Upper lobe of left lung (tissue), 6 donors: ENCODE measurements around the gene CYTH3. TPM values are rescaled to one million over a fixed set of nuclear protein-coding genes. Genes with fewer than 3 reads are reported as not detected.

Experiments
- ATAC-seq, 2 donors: fragments of 200-7000 bp; cut with Tn5 transposase; one replicate each; pipeline ENCODE4 v1.9.1; 2022; ENCODE audit warnings: mild to moderate bottlenecking in 2 of 2, moderate library complexity in 2 of 2; ENCODE audit not compliant: low FRiP score in 2 of 2
- DNase-seq, 2 donors: peaks; one replicate each; pipeline ENCODE4 v3.0.0-alpha.2; 2019 to 2020
- H3K27ac ChIP-seq, 4 donors: fragments of 200-600 bp; sonication (generic); one replicate each; pipeline ENCODE4 v1.5.1; 2016 to 2019
- H3K27me3 ChIP-seq, 4 donors: fragments of 200-600 bp; sonication (generic); one replicate each; pipeline ENCODE4 v1.5.1; 2017 to 2019
- H3K36me3 ChIP-seq, 4 donors: fragments of 200-600 bp; sonication (generic); one replicate each; pipeline ENCODE4 v1.5.1; 2016 to 2019
- H3K4me1 ChIP-seq, 4 donors: fragments of 200-600 bp; sonication (generic); one replicate each; pipeline ENCODE4 v1.5.1; 2018 to 2019
- H3K4me3 ChIP-seq, 4 donors: fragments of 200-600 bp; sonication (generic); one replicate each; pipeline ENCODE4 v1.5.1; 2017 to 2019; ENCODE audit warnings: mild to moderate bottlenecking in 2 of 4, moderate library complexity in 1 of 4
- H3K9me3 ChIP-seq, 4 donors: fragments of 200-600 bp; sonication (generic); one replicate each; pipeline ENCODE4 v1.5.1; 2018 to 2019
- EP300 ChIP-seq, 4 donors: sonication (generic); formaldehyde crosslinking; IDR thresholded peaks; one replicate each; pipeline ENCODE4 v1.5.1; 2017; ENCODE audit warnings: antibody characterized with exemption in 4 of 4, control low read depth in 2 of 4
- POLR2A ChIP-seq, 4 donors: fragments of 450-650 bp; IDR thresholded peaks; one replicate each; pipeline ENCODE4 v1.5.1; 2016 to 2017; ENCODE audit warnings: antibody characterized with exemption in 4 of 4, mild to moderate bottlenecking in 2 of 4
- POLR2AphosphoS5 ChIP-seq, 2 donors: sonication (generic); formaldehyde crosslinking; IDR thresholded peaks; one replicate each; pipeline ENCODE4 v1.5.1; 2017; ENCODE audit warnings: antibody characterized with exemption in 2 of 2
- WGBS, 2 donors: methylation state at CpG; one replicate each; pipeline ENCODE4 v1.1.5; 2017 to 2018; 5-methylcytosine and 5-hydroxymethylcytosine counted together
- total RNA-seq, 6 donors: library from RNA; depleted of rRNA in 4 of 6; stranded (reverse); fragments of >200 nt in 4 of 6; gene quantifications; one replicate each; pipeline versions ENCODE4 v1.1.0 to v1.2.1, GENCODE V29; 2016 to 2021
- TF ChIP-seq, protein P1 (sequence below), 6 experiments: fragments of 450-650 bp in 4 of 6; fragments of 200-600 bp in 2 of 6; sonication (generic) in 2 of 6; IDR thresholded peaks; one replicate each; pipeline ENCODE4 v1.5.1; 2016 to 2019; ENCODE audit warnings: antibody characterized with exemption in 6 of 6
- donor health status: DM: no; HTN: no; CAD: no; lungs with moderate emphysema.
- donor health status: DM: no; HTN: yes; CAD: no; lungs with severe emphysema.

The CYTH3 gene
- total RNA-seq, 6 donors from 2014 or later, result 24.2 to 76.5 (median 32.9) TPM

DNA sequence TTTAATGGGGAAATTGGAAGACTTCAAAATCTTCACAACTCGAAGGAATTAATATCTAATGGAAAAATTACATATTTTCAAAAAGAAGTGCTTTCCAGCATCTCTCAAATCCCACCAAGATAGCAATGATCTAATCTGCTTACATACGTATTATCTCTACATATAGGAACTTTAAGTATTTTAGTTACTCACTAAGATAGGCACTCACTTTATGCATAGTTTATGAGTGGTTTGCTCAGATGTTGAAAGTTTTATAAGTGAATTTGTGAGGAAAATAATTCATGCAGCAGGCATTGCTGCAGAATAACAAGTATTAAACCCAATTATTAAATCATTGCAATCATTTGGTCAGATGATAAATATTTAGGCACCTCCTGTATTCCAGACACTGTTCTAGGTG lies 2.3 kb upstream of the CYTH3 start:
- no peaks in the 10 kb centered on the region for H3K36me3 ChIP-seq
- ATAC-seq (no peak), DNase-seq (no peak)
- H3K27ac ChIP-seq, result no peak overlapping the region
- TF ChIP-seq, protein P1, sequence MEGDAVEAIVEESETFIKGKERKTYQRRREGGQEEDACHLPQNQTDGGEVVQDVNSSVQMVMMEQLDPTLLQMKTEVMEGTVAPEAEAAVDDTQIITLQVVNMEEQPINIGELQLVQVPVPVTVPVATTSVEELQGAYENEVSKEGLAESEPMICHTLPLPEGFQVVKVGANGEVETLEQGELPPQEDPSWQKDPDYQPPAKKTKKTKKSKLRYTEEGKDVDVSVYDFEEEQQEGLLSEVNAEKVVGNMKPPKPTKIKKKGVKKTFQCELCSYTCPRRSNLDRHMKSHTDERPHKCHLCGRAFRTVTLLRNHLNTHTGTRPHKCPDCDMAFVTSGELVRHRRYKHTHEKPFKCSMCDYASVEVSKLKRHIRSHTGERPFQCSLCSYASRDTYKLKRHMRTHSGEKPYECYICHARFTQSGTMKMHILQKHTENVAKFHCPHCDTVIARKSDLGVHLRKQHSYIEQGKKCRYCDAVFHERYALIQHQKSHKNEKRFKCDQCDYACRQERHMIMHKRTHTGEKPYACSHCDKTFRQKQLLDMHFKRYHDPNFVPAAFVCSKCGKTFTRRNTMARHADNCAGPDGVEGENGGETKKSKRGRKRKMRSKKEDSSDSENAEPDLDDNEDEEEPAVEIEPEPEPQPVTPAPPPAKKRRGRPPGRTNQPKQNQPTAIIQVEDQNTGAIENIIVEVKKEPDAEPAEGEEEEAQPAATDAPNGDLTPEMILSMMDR (IDR thresholded peaks at IDR 0.05), result no peak
- TF ChIP-seq POLR2AphosphoS5 (IDR thresholded peaks at IDR 0.05) (no peak), POLR2A (IDR thresholded peaks at IDR 0.05) (no peak), EP300 (IDR thresholded peaks at IDR 0.05) (no peak)
- H3K9me3 ChIP-seq, result no peaks in the 10 kb centered on the region
- H3K4me1 ChIP-seq, result peaks cover 4 to 19% (median 14%) of the 10 kb centered on the region in 4 donors
- H3K27me3 ChIP-seq, result no peaks in the 10 kb centered on the region
- no peak overlapping the region for H3K4me3 ChIP-seq
- 77 to 85% methylated on average over 2 of the region's 2 CpGs for WGBS, 2 donors

DNA sequence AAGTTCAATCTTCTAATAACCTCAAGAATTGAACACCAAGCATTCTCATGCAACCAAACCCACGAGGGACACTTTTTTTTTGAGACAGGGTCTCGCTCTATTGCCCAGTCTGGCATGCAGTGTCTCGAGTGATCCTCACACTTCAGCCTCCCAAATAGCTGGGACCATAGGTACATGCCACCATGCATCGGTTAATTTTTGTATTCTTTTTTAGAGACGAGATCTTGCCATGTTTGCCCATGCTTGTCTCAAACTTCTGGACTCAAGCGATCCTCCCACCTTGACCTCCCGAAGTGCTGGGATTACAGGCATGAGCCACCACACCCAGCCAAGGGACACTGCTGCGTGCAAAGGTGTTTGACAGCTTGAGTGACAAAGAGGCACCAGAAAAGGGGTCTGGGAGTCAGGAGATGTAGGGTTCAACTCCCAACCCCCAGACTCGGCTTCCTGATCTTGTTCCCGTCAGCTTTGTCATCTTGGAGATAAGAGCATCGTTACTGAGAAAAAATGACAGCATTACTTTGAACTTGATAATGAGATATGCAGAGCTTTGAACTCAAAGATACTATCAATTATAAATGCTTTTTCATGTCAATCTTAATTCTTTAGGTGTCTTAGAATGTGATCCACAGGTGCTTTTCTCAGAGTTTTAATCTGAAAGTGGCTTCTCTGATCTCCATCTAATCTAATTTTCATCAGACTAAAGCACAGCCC lies 1.6 kb upstream of the CYTH3 start:
- no peaks in the 10 kb centered on the region for H3K27me3 ChIP-seq
- TF ChIP-seq POLR2AphosphoS5 (IDR thresholded peaks at IDR 0.05), result no peak
- no peak for TF ChIP-seq EP300 (IDR thresholded peaks at IDR 0.05)
- ATAC-seq (no peak), DNase-seq (no peak)
- H3K4me1 ChIP-seq, result peaks cover 6 to 25% (median 20%) of the 10 kb centered on the region in 4 donors
- no peaks in the 10 kb centered on the region for H3K36me3 ChIP-seq
- 88% methylated on average over 11 of the region's 11 CpGs for WGBS, 2 donors
- no peaks in the 10 kb centered on the region for H3K9me3 ChIP-seq
- no peak overlapping the region for H3K27ac ChIP-seq
- H3K4me3 ChIP-seq, result no peak overlapping the region

DNA sequence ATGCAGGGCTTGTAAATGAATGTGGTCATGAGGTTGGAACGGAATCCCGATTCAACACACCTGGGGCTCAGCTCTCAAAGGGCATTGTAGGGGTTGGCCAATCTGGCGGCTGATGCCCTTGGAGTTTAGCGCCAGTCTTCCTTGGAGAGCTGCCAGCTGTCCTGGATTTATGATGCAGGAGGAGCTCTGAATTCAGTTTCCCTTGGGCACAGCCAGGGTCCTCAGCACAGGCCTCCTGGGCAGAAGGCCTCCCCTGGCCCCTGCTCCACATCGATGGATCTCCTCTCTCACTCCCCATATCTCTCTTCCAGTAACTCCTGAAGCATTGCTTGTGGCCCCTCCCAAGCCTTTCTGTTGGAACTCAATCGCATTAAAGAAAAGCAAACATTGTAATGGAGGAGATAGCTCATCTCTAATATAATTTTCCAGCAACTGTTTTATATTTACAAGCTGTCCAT lies 985 bp upstream of the CYTH3 start:
- DNase-seq, result no peak
- Histone ChIP-seq H3K27ac (no peak overlapping the region), H3K4me1 (peaks cover 11 to 31% (median 24%) of the 10 kb centered on the region in 4 donors), H3K36me3 (no peaks in the 10 kb centered on the region), H3K27me3 (no peaks in the 10 kb centered on the region), H3K9me3 (no peaks in the 10 kb centered on the region), H3K4me3 (no peak overlapping the region)
- ATAC-seq, result no peak
- WGBS, 2 donors, result 86 to 98% methylated on average over 4 to 6 of the region's 6 CpGs
- TF ChIP-seq POLR2AphosphoS5 (IDR thresholded peaks at IDR 0.05) (no peak), EP300 (IDR thresholded peaks at IDR 0.05) (no peak), POLR2A (IDR thresholded peaks at IDR 0.05) (no peak)
- TF ChIP-seq, protein P1 (IDR thresholded peaks at IDR 0.05), result no peak

DNA sequence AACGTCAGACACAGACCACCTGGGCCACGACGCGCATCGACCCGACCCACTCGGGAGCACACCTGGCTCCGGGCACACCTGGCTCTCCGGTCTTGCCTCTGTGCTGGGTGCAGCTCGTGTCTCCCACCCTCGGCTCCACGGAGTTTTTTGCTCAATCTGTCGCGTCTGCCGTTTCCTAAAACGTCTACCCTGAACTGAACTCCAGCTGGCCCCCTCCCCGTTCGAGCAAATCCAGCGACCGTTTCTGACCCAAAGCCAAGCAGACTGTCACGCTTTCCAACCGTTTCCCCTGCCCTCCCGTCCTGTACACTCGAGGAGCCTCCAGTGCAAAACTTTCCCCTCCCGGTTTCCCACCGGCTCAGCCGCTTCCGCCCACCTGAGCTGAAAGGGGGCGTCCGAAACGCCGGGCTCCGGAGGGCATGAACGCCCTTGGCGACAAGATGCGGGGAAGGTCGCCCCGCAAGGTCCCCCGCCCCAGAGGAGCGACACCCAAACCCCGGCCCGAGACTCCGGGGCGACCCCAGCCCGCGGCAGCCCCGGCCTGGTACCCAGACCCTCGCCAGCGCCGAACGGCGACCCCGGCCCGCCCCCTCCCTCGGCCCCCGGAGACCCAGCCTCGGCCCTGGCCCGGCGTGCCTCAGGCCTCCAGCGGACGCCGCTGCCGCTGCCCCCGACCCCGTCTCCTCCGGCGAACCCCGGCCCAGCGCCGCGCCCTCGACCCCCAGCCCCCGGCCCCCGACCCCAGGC lies 557 bp downstream of the CYTH3 start:
- TF ChIP-seq EP300 (IDR thresholded peaks at IDR 0.05) (no peak), POLR2AphosphoS5 (IDR thresholded peaks at IDR 0.05) (peak in 1 of 2 donors; percentile 12)
- H3K4me3 ChIP-seq, result peak overlapping the region; percentile 92 to 98 (median 94)
- peak in 1 of 2 donors; percentile 89 for DNase-seq
- H3K27me3 ChIP-seq, result no peaks in the 10 kb centered on the region
- no peaks in the 10 kb centered on the region for H3K9me3 ChIP-seq
- 0 to 3% methylated on average over 27 to 28 of the region's 74 CpGs for WGBS, 2 donors
- peak in 1 of 2 donors; percentile 34 for ATAC-seq
- H3K27ac ChIP-seq, result peak overlapping the region; percentile 78 to 90 (median 80)
- H3K4me1 ChIP-seq, result peaks cover 11 to 36% (median 24%) of the 10 kb centered on the region in 4 donors
- H3K36me3 ChIP-seq, result no peaks in the 10 kb centered on the region

DNA sequence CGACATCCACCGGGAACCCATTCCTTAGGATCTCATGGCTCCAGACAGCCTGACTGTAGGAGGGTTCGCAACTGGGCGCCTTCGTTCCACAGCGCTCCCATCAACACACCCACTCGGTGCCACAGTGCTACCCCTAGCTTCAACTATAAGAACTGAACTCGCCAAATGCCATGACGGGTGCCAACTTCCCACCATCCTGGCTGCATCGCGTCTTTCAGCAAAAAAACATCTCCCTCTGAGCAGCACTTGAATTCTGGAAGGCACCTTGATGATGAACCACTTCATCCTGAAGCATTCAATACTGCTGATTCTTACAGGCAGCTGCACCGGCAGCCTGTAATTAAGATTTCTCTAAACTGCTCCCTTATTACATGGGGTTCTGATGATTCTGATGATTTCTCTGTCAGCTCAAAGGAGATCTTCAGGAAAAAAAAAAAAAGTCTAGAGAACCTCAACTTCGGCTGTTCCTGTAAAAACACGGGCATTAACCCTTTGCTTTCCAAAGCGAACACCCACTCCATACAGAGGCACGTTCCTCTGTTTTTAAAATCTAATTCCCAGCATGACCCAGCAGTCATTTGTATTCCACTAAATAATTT lies 1.3 kb downstream of the CYTH3 start:
- ATAC-seq (peak; percentile 68 to 72), DNase-seq (peak in 1 of 2 donors; percentile 72)

More for the DNA sequence above, 1.3 kb downstream of the CYTH3 start:
- peak overlapping the region; percentile 8 to 90 (median 80) for H3K27ac ChIP-seq
- TF ChIP-seq POLR2AphosphoS5 (IDR thresholded peaks at IDR 0.05), result peak; percentile 4 to 14
- no peak for TF ChIP-seq POLR2A (IDR thresholded peaks at IDR 0.05)
- TF ChIP-seq, protein P1 (IDR thresholded peaks at IDR 0.05), result peak; percentile 21 to 62 (median 55)
- TF ChIP-seq EP300 (IDR thresholded peaks at IDR 0.05), result no peak
- no peaks in the 10 kb centered on the region for H3K9me3 ChIP-seq
- H3K27me3 ChIP-seq, result no peaks in the 10 kb centered on the region
- H3K4me3 ChIP-seq, result peak overlapping the region; percentile 92 to 98 (median 94)
- 4% methylated on average over 16 of the region's 16 CpGs for WGBS, 2 donors
- peaks cover 11 to 36% (median 24%) of the 10 kb centered on the region in 4 donors for H3K4me1 ChIP-seq
- no peaks in the 10 kb centered on the region for H3K36me3 ChIP-seq
